ENCODE measurements around the gene TMEM40. TPM values are rescaled to one million over a fixed set of nuclear protein-coding genes. Genes with fewer than 3 reads are reported as not detected.
A peak's percentile ranks its signal among the peaks of the same experiment; 100 is the strongest.

Gene TMEM40
- total RNA-seq, 1 donor = not detected

- TF ChIP-seq CTCF (IDR thresholded peaks at IDR 0.05; ENCODE audit: insufficient read depth, low read length) = peak; percentile 95
Measured at GRCh38 chr3:12719984-12720898, 38.8 kb downstream of the TMEM40 start.

GRCh38 chr3:12719541-12719940, 39.5 kb downstream of the TMEM40 start:
- no peak for DNase-seq (ENCODE audit: low read depth)

More at GRCh38 chr3:12719984-12720898, 38.8 kb downstream of the TMEM40 start:
- peak; percentile 85 for DNase-seq (ENCODE audit: low read depth)
- peak overlapping the region; percentile 60 for H3K4me3 ChIP-seq (ENCODE audit: low read depth, low read length)

GRCh38 chr3:12716605-12717151, 42.4 kb downstream of the TMEM40 start:
- DNase-seq (ENCODE audit: low read depth) = peak; percentile 38
- H3K4me3 ChIP-seq (ENCODE audit: low read depth, low read length) = no peak overlapping the region
- TF ChIP-seq CTCF (IDR thresholded peaks at IDR 0.05; ENCODE audit: insufficient read depth, low read length) = no peak

More at GRCh38 chr3:12719541-12719940, 39.5 kb downstream of the TMEM40 start:
- H3K4me3 ChIP-seq (ENCODE audit: low read depth, low read length) = peak overlapping the region; percentile 60
- TF ChIP-seq CTCF (IDR thresholded peaks at IDR 0.05; ENCODE audit: insufficient read depth, low read length) = no peak

GRCh38 chr3:12714278-12714677, 44.8 kb downstream of the TMEM40 start:
- TF ChIP-seq CTCF (IDR thresholded peaks at IDR 0.05; ENCODE audit: insufficient read depth, low read length) = no peak
- no peak overlapping the region for H3K4me3 ChIP-seq (ENCODE audit: low read depth, low read length)
- no peak for DNase-seq (ENCODE audit: low read depth)

GRCh38 chr3:12710062-12710461, 49.0 kb downstream of the TMEM40 start:
- H3K4me3 ChIP-seq (ENCODE audit: low read depth, low read length) = no peak overlapping the region
- DNase-seq (ENCODE audit: low read depth) = no peak
- no peak for TF ChIP-seq CTCF (IDR thresholded peaks at IDR 0.05; ENCODE audit: insufficient read depth, low read length)

GRCh38 chr3:12709334-12709733, 49.7 kb downstream of the TMEM40 start:
- no peak for TF ChIP-seq CTCF (IDR thresholded peaks at IDR 0.05; ENCODE audit: insufficient read depth, low read length)
- DNase-seq (ENCODE audit: low read depth) = no peak
- no peak overlapping the region for H3K4me3 ChIP-seq (ENCODE audit: low read depth, low read length)

Data from fibroblast of the aortic adventitia (primary cell).